HEK293T (cell line): ENCODE results near the gene ANKMY1.
A peak's percentile ranks its signal among the peaks of the same experiment; 100 is the strongest.

Experiments used
- CTCF ChIA-PET: fragments of 350-600 bp; formaldehyde crosslinking; extraction: SDS; loops from one replicate; lab custom pipeline; 2021; ENCODE audit warnings: antibody characterized with exemption, inconsistent platforms; lab: Yijun Ruan, JAX
- POLR2A ChIA-PET: fragments of 350-600 bp; formaldehyde crosslinking; extraction: SDS; loops from one replicate; lab custom pipeline; 2020; ENCODE audit warnings: antibody characterized with exemption, inconsistent platforms; lab: Yijun Ruan, JAX
- DNase-seq: peaks from one replicate; pipeline ENCODE4 v3.0.0; 2012; ENCODE audit warnings: mixed read lengths; ENCODE audit errors: extremely low spot score
- ARNT ChIP-seq: fragments of 450-650 bp; IDR thresholded peaks from 2 replicates; pipeline ENCODE4 v1.6.1; 2017; ENCODE audit warnings: mild to moderate bottlenecking
- BHLHE40 ChIP-seq: fragments of 450-650 bp; IDR thresholded peaks from 2 replicates; pipeline ENCODE4 v1.6.1; 2016; ENCODE audit warnings: mild to moderate bottlenecking, moderate library complexity, borderline replicate concordance
- CTBP1 ChIP-seq: fragments of 450-650 bp; IDR thresholded peaks from 2 replicates; pipeline ENCODE4 v1.6.1; 2016; ENCODE audit warnings: borderline replicate concordance
- ELF4 ChIP-seq: fragments of 450-650 bp; IDR thresholded peaks from 2 replicates; pipeline ENCODE4 v1.6.1; 2017; ENCODE audit warnings: antibody characterized with exemption
- FOXA1 ChIP-seq: fragments of 450-650 bp; IDR thresholded peaks from 2 replicates; pipeline ENCODE4 v1.6.1; 2016; ENCODE audit warnings: mild to moderate bottlenecking
- FOXK2 ChIP-seq: fragments of 450-650 bp; IDR thresholded peaks from 2 replicates; pipeline ENCODE4 v1.6.1; 2016; ENCODE audit warnings: mild to moderate bottlenecking
- FOXM1 ChIP-seq: fragments of 450-650 bp; IDR thresholded peaks from 2 replicates; pipeline ENCODE4 v1.6.1; 2017; ENCODE audit warnings: mild to moderate bottlenecking, borderline replicate concordance
- HDGF ChIP-seq: fragments of 450-650 bp; IDR thresholded peaks from 2 replicates; pipeline ENCODE4 v1.6.1; 2017; ENCODE audit warnings: antibody characterized with exemption, borderline replicate concordance
- L3MBTL2 ChIP-seq: fragments of 450-650 bp; conservative IDR thresholded peaks from 2 replicates; pipeline ENCODE4 v1.6.1; 2016; ENCODE audit warnings: mild to moderate bottlenecking
- LEF1 ChIP-seq: fragments of 450-650 bp; IDR thresholded peaks from 2 replicates; pipeline ENCODE4 v1.6.1; 2017; ENCODE audit warnings: mild to moderate bottlenecking, borderline replicate concordance
- NFRKB ChIP-seq: fragments of 450-650 bp; IDR thresholded peaks from 2 replicates; pipeline ENCODE4 v1.6.1; 2016; ENCODE audit warnings: mild to moderate bottlenecking, moderate library complexity
- PKNOX1 ChIP-seq: fragments of 450-650 bp; IDR thresholded peaks from 2 replicates; pipeline ENCODE4 v1.6.1; 2016
- SP1 ChIP-seq: fragments of 450-650 bp; IDR thresholded peaks from 2 replicates; pipeline ENCODE4 v1.6.1; 2017
- SUZ12 ChIP-seq: fragments of 450-650 bp; IDR thresholded peaks from 2 replicates; pipeline ENCODE4 v1.6.1; 2016; ENCODE audit warnings: mild to moderate bottlenecking
- TARDBP ChIP-seq: fragments of 450-650 bp; IDR thresholded peaks from 2 replicates; pipeline ENCODE4 v1.6.1; 2016
- ZNF384 ChIP-seq: fragments of 450-650 bp; IDR thresholded peaks from 2 replicates; pipeline ENCODE4 v1.6.1; 2016

The ANKMY1 gene

DNA sequence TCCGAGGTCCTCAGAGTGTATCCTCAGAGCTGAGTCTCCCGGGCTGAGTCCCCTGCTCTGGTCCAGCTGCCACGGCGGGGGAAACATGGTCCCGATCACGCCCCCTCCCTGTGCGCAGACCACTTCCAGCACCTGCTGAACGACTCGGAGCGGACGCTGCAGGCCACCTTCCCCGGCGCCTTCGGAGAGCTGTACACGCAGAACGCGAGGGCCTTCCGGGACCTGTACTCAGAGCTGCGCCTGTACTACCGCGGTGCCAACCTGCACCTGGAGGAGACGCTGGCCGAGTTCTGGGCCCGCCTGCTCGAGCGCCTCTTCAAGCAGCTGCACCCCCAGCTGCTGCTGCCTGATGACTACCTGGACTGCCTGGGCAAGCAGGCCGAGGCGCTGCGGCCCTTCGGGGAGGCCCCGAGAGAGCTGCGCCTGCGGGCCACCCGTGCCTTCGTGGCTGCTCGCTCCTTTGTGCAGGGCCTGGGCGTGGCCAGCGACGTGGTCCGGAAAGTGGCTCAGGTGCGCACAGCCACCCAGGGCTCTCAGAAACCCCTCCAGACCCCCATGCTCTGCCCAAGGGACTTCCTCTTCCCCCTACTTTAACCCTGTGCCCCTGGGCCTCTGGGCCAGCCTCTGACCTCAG is 95.6 kb downstream of the ANKMY1 start:
- CTCF ChIA-PET, result no interaction called here
- DNase-seq, result no peak
- no peak for TF ChIP-seq ELF4
- TF ChIP-seq ARNT, result no peak
- no peak for TF ChIP-seq NFRKB
- no peak for TF ChIP-seq ZNF384
- TF ChIP-seq SP1, result no peak
- TF ChIP-seq SUZ12, result no peak
- no peak for TF ChIP-seq FOXM1
- no peak for TF ChIP-seq HDGF
- TF ChIP-seq L3MBTL2, result no peak
- TF ChIP-seq PKNOX1, result no peak
- TF ChIP-seq LEF1, result no peak
- TF ChIP-seq FOXA1, result no peak
- no peak for TF ChIP-seq FOXK2
- POLR2A ChIA-PET, result no interaction called here

DNA sequence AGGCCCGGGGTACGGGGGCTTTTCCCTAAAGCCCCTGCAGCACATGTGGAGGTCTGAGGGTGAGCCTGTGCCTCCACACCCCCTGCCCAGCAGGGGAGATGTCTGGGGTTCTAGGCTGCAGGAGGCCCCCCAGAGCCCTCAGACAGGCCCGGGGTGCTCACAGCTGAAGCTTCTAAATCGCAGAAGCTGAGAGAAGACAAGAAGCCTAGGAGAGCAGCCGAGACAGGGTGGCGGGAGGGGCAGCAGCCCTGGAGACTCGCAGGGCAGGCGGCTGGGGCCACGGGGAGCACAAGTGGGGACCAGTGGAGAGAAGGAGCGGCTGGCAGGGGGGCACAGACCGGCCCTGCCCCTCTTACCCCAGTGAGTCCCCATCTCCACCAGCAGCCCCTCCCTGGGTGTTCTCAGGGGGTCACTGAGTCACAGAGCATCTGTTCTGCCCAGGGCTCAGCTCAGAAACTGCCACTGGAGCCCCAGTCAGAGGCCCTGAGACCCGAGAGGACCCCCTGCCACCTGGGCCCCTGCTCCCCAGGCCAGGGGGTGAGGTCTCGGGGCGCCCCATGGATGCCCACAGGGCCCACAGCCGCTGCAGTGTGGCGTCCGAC is 96.2 kb downstream of the ANKMY1 start:
- ChIA-PET POLR2A (no interaction called here), CTCF (interaction anchor here (0.6 kb wide), 1 partner anchor 136 kb away, joined by 3 read pairs; no protein-coding TSS in a partner anchor)
- no peak for DNase-seq
- no peak for TF ChIP-seq FOXM1
- TF ChIP-seq ELF4, result no peak
- no peak for TF ChIP-seq SUZ12
- TF ChIP-seq PKNOX1, result no peak
- TF ChIP-seq ZNF384, result no peak
- TF ChIP-seq BHLHE40, result no peak
- TF ChIP-seq L3MBTL2, result no peak
- no peak for TF ChIP-seq FOXA1
- no peak for TF ChIP-seq ARNT

GRCh38 chr2:240460781-240461431 is 96.9 kb downstream of the ANKMY1 start:
- DNase-seq, result peak; percentile 46
- POLR2A ChIA-PET, result no interaction called here
- CTCF ChIA-PET, result interaction anchor here (0.6 kb wide), 1 partner anchor 137 kb away, joined by 3 read pairs; no protein-coding TSS in a partner anchor
- TF ChIP-seq ELF4 (no peak), HDGF (no peak), FOXA1 (no peak), L3MBTL2 (no peak), NFRKB (no peak), PKNOX1 (no peak), FOXM1 (no peak), FOXK2 (no peak), ARNT (no peak), LEF1 (no peak), TARDBP (no peak)

DNA sequence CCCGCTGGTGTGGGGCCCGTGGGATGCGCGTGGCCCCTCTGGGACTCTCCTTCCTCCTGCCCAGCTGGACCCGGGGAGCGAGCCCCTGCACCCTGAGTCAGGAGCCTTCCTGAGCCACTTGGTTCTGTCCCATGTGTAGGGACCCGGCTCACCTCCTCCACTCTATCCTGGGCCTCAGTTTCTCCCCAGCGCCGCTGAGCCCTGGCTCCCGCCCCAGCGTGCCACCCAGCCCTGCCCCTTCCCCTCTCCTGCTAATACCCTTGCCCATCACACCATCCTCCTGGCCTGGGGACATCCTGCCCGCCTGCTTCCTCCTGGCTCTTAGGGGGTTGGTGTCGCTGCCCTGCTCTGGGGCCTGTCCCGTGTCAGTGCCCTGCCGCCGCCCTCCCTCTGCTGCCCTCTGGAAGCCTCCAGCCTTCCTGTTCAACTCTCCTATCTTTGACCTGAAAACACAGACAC is 97.5 kb downstream of the ANKMY1 start:
- no peak for TF ChIP-seq HDGF
- no peak for TF ChIP-seq ZNF384
- no peak for TF ChIP-seq NFRKB
- no peak for TF ChIP-seq LEF1
- no peak for TF ChIP-seq TARDBP
- no peak for TF ChIP-seq CTBP1
- no peak for TF ChIP-seq FOXA1
- no peak for TF ChIP-seq BHLHE40
- no peak for TF ChIP-seq FOXM1
- TF ChIP-seq ELF4, result no peak
- no peak for TF ChIP-seq SUZ12
- TF ChIP-seq ARNT, result no peak
- TF ChIP-seq SP1, result no peak
- ChIA-PET POLR2A (no interaction called here), CTCF (no interaction called here)
- no peak for DNase-seq

GRCh38 chr2:240459401-240460252 is 98.2 kb downstream of the ANKMY1 start:
- POLR2A ChIA-PET, result no interaction called here
- CTCF ChIA-PET, result interaction anchor here (1.1 kb wide), 1 partner anchor 13 kb away, joined by 3 read pairs; no protein-coding TSS in a partner anchor
- no peak for TF ChIP-seq HDGF
- TF ChIP-seq FOXM1, result no peak
- TF ChIP-seq FOXA1, result no peak
- TF ChIP-seq CTBP1, result no peak
- TF ChIP-seq FOXK2, result no peak
- no peak for TF ChIP-seq SUZ12
- TF ChIP-seq LEF1, result no peak
- TF ChIP-seq BHLHE40, result no peak
- TF ChIP-seq ZNF384, result no peak
- no peak for TF ChIP-seq ARNT
- no peak for TF ChIP-seq L3MBTL2
- TF ChIP-seq SP1, result no peak
- TF ChIP-seq PKNOX1, result no peak
- no peak for TF ChIP-seq NFRKB
- no peak for TF ChIP-seq ELF4
- no peak for TF ChIP-seq TARDBP
- DNase-seq, result no peak
